Activated T-cell treated with anti-CD3 and anti-CD28 coated beads for 1 hour (primary cell): ENCODE data around the gene AP2M1.
A peak's percentile ranks its signal among the peaks of the same experiment; 100 is the strongest.

Experiments used
- DNase-seq: peaks from one replicate; pipeline ENCODE4 v3.0.0-alpha.2; 2020; ENCODE audit warnings: low read depth

The AP2M1 gene

DNA sequence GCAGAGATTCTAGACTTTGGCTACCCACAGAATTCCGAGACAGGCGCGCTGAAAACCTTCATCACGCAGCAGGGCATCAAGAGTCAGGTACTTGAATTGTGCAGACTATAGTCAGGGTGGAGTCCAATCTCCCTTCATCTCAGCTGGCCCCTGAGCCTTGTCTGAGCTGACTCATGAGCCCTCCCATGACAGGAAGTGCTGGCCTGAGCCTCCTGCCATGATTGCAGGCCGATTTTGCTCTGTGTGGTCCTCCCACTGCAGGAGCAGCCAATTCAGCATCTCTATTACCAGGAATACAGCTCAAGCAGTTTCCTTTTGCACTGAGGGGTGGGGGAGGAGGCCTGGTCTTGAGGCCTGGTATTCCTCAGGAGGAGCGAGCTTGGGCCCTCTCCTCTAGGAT is 5.5 kb downstream of the AP2M1 start:
- DNase-seq = no peak

DNA sequence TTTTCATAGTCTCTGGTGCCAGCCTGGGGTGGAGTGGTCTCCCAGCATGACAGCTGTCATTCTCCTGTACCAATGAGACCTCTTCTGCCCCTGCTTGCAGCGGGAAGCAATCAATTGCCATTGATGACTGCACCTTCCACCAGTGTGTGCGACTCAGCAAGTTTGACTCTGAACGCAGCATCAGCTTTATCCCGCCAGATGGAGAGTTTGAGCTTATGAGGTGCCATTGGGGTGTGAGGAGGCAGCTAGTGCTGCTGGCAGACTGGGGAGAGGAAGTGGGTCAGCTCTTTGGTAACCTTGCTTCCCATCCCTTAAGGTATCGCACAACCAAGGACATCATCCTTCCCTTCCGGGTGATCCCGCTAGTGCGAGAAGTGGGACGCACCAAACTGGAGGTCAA is 6.9 kb downstream of the AP2M1 start:
- no peak for DNase-seq

DNA sequence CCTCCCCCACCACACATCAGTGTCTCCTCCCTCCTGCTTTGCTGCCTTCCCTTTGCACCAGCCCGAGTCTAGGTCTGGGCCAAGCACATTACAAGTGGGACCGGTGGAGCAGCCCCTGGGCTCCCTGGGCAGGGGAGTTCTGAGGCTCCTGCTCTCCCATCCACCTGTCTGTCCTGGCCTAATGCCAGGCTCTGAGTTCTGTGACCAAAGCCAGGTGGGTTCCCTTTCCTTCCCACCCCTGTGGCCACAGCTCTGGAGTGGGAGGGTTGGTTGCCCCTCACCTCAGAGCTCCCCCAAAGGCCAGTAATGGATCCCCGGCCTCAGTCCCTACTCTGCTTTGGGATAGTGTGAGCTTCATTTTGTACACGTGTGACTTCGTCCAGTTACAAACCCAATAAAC is 9.0 kb downstream of the AP2M1 start:
- DNase-seq = no peak

DNA sequence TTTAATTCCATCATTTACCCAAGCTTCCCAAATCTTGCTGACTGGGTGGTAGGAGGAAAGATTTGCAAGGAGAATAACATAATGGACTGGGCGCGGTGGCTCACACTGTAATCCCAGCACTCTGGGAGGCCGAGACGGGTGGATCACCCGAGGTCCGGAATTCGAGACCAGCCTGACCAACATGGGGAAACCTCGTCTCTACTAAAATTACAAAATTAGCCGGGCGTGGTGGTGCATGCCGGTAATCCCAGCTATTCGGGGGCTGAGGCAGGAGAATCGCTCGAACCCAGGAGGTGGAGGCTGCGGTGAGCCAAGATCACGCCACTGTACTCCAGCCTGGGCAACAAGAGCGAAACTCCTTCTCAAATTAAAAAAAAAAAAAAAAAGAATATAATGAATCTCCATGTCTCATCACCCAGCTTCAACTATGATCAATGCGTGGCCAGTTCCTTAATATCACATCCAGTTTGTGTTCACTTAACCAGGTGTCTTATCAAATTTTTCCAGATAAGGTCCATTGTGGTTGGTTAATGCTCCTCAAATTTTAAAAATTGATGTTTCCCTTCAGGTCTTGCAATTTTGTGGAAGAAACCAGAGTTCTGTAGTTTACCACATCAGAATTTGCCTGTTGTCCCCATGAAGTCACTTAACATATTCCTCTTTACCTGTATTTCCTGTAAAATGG is 10.0 kb downstream of the AP2M1 start:
- no peak for DNase-seq

DNA sequence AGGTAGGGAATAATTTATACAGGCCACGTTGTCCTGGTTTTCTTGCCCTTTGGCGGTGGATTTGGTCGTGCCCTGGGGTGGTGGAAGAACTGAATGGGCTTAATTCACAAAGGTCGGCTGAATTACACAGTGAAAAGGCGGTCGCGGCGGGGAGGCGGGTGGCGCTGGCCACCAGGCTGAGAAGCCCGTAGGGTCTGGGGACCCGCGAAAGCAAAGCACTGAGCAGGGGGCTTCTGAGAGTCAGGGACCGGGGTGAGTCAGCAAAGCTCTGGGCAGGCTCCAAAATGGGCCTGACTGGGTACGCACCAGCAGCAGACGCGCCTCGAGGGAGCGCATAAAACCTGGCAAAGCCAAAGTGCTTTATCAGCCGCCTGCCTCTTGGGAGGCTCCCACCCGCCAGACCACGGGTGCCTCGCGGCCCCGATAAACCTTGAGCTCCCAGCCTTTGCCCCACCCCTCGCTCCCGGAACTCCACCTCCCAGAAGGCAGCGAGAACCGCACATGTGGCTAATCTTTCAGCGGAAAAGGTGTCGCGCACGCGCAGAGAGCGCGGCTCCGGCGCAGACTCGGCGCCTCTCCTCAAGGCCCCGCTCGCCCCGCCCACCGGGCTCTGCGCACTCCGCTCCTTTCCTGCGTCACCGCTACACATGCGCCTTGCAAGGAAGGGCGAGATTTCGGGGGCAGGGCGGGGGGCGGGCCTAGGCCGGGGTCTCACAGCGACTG is 11.0 kb downstream of the AP2M1 start:
- DNase-seq = peak; percentile 99

DNA sequence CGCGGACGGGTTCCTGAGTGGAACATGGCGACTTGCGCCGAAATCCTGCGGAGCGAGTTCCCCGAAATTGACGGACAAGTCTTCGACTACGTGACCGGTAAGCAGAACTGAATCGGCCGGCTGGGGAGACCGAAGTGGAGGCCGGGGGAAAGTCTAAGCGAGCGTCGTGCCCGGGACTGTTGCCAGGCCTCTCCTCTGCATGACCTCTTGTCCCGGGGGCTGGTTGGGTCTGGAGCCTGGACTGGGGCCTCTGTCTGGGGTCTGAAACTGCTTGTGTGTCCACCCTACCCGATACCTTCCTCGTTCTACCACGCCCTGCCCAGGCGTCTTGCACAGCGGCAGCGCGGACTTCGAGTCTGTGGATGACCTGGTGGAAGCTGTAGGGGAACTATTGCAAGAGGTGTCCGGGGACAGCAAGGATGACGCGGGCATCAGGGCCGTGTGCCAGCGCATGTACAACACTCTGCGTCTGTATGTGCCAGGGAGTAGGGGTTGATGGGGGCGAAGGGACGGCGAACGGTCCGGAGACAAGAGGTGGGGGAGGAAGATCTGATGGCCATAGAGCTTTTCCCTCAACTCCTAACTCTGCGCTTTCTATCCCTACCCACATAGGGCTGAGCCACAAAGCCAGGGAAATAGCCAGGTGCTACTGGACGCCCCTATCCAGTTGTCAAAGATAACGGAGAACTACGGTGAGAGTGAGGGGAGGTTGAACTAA is 11.7 kb downstream of the AP2M1 start, which contains the start of gene ABCF3:
ABCF3 (plus strand) TSS at position 16 of the 718 bp plus-strand sequence; CDS start at position 25, 9 bp downstream.
- DNase-seq = no peak

DNA sequence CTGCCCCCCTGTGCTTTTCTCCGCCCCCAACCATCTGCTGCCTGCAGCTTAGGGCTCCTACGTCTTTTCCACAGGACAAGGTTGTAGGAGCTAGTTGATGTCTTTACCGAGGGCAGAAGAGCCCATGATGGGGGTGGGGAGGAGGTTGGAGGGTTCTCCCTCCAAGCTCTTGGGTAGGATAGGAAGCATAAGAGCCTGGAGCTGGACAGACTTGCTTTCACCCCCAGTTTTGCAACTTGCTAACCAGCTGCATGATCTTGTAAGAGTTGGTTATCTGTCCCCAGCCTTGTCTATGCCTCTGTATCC is 12.2 kb downstream of the AP2M1 start:
- no peak for DNase-seq

DNA sequence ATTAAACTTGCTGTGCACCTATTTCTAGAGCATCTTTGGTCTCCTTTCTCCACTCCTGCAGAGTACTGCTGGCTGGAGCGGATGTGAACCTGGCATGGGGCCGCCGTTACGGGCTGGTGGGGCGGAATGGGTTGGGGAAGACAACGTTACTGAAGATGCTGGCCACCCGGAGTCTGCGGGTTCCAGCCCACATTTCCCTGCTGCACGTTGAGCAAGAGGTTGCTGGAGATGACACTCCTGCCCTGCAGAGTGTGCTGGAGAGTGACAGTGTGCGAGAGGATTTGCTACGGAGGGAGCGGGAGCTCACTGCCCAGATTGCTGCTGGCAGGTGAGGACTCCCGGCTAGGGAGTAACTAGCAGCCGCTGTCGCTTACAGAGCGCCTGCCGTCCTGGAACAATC is 13.4 kb downstream of the AP2M1 start:
- no peak for DNase-seq

DNA sequence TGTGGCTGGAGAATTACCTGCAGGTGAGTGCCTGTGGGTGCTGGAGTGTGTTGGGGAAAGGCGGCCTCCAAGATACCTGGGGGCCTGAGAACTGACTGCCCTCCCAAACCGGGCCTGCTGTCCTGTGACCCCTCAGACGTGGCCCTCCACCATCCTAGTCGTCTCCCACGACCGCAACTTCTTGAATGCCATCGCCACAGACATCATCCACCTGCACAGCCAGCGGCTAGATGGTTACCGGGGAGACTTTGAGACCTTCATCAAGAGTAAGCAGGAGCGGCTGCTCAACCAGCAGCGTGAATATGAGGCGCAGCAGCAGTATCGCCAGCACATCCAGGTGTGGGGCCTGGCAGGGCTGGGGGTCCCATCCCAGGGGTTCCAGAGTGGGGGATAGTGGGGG is 14.8 kb downstream of the AP2M1 start:
- DNase-seq = no peak

DNA sequence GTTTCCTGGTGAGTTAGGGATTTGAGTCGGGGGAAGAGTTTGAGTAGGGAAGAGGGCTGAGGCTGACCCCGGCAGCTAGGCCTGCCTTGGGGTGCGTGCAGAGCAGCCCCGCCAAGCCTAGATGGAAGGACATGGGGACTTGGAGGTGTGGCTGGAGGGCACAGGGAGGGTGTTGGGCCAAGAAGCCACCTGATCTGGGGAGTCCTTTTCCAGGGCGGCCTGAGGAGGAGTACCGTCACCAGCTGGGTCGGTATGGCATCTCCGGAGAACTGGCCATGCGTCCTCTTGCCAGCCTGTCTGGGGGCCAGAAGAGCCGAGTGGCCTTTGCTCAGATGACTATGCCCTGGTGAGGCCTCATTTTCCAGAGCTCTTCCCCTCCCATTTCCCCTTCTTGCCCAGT is 18.2 kb downstream of the AP2M1 start:
- no peak for DNase-seq

DNA sequence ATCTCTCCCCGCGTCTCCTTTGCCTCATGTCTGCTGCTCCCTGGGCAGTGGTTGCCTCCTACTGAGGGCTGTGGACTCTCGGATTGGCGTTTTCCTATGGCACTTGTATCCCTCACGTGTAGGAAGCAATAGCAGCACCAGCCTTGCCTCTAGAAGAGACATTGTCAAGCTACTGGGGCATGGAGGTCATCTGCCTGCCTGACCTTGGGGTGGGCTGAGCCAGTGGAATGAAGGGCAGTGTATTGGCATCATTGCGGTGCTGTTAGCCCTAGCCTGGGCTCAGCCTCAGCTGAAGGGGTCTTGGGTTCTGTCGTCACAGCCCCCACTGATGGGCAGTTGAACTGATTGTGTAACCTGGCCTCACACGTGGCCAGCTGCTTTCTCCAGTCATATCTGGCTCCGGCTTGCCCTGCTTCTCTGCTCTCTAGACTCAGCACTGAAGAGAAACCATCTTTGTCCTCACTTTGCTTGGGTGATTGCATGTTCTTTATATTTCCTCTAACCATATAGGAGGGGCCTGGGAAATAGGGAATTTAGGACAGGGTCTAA is 19.4 kb downstream of the AP2M1 start:
- no peak for DNase-seq

DNA sequence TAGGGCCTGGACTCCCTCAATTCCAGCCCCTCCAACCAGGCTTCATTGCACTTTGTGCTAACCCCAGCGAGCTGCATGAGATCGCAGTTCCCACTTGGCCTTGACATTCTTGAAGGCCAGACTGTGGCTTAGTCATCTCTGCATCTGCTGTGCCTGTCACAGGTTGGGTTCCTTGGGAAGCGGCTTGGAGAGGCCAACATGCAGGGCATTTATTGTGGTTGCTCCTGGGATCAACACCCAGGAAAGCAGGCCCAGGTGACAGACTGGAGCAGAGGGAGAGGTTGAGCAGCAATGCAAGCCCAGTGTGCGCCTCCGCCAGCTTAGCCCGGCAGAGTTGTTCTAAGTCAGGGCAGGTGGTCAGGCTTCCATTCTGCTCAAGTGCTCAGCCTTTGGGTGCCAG is 21.9 kb downstream of the AP2M1 start:
- DNase-seq = no peak

DNA sequence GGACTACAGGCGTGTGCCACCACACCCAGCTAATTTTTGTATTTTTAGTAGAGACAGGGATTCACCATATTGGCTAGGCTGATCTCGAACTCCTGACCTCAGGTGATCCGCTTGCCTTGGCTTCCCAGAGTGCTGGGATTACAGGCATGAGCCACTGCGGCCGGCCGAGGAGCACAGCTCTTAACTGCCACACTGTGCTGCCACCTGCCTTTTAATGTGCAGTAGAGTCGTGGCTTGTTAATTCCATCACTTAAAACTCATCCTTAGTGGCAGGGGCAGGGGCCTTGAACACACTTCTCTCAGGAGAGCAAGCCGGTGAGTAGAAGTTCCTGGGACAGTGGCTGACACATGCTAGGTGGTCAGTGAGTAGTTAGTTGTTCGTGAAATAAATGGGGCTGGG is 23.9 kb downstream of the AP2M1 start:
- no peak for DNase-seq

DNA sequence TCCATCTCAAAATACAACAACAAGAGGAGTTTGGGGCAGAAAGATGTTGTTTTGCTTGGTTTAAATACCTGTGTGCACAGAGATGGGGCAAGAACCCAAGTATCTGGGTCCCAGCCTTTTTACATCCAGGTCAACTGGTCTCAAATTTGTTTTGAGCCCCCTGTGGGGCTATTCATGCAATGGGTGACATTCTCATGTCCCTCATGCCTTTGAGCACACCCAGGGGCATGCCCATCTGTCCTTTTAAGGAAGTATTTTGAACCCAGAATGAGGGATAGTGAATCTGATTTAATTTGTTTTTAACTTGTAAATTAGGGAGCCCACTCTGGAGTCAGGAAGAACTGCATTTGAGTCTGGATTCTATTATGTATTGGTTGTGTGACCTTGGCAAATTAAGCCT is 26.2 kb downstream of the AP2M1 start:
- DNase-seq = no peak

DNA sequence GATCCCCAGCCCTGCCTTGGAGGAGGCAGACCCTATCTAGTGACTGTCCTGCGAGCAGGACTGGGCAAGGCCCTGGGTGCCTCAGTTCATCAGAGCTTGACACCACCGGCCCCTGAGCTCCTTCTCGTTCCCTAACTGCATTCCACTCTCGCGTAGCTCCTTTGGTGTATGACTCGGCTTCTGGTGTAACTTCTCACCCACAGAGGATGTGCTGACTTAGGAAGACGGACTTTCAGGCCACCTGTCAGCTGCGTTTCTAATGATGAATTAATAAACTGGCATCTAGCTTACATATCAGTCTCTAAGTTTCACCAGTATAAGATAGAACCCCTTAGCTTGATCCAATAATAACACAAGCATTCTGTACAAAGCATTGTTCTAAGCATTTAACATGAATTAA is 28.9 kb downstream of the AP2M1 start:
- no peak for DNase-seq

DNA sequence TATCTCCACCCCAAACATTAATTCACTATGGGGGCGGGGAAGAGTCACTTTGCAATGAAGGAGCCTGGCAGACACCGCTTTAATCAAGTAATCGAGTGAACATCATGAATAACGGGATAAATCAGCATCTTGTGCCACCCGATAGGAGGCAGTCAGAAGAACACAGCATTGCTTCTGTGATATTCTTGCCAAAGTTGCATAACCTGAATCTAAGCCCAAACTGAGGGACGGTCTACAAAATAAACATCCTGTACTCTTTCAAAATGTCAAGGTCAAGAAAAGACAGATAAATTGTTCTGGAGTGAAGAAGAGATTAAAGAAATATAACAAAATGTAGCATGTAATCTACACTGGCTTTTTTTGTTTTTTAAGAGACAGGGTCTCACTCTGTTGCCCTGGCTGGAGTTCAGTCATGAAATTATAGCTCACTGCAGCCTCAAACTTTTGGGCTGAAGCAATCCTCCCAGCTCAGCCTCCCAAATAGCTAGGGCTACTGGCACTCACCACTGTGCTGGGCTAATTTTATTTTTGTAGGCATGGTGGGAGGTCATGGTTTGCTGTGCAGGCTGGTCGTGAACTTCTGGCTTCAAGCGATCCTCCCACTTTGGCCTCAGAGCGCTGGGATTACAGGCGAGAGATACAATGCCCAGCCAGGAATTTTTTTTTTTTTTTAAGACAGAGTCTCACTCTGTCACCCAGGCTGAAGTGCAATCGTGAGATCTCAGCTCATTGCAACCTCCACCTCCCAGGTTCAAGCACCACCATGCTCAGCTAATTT is 34.7 kb downstream of the AP2M1 start:
- DNase-seq = no peak

DNA sequence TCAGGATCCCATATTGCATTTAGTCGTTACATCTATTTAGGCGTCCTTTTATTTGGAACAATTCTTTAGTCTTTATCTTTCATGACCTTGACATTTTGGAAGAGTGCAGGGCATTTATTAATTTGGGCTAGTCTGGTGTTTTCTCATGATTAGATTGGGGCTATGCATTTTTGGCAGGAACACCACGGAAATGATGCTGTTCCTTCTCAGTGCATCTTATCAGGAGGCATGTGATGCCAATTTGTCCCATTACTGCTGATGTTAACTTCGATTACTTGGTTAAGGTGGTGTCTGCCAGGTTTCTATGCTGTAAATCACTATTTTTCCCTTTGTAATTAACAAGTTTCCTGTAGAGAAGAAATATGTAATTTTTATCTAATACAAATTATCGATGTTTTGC is 36.6 kb downstream of the AP2M1 start:
- DNase-seq = no peak

DNA sequence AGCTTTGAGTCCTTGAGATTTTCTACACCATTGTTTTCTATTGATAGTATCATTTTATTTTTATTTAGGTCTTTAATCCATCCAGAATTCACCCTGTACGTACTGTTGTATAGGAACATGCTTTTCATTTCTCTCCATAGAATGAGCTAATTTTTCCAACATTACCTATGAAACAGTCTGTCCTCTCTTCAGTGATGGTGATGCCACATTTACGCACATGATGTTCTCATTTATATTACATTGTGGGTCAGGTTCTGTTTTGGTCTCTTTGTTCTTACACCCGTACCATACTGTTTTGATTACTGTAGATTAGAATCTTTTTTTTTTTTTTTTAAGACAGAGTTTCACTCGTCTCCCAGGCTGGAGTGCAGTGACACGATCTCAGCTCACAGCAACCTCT is 37.1 kb downstream of the AP2M1 start:
- DNase-seq = no peak

DNA sequence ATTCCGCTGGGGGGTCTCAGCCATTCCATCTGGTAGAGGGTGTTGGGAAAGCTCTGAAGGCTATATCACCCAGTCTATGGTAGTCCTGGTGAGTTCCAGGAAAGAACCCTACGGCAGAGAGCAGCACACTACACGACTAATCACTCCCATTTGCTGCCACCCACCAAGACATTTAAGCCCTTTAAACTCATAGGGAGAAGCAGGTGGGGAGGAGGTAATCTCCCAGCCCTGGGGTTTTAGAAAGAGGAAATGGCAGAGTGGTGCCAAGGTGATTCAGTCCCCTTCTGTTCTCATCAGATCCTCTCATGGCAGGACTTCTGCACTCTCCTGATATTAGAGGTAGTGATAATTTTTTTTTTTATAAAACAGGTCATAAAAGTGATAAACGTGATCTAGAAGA is 44.2 kb downstream of the AP2M1 start:
- DNase-seq = no peak

DNA sequence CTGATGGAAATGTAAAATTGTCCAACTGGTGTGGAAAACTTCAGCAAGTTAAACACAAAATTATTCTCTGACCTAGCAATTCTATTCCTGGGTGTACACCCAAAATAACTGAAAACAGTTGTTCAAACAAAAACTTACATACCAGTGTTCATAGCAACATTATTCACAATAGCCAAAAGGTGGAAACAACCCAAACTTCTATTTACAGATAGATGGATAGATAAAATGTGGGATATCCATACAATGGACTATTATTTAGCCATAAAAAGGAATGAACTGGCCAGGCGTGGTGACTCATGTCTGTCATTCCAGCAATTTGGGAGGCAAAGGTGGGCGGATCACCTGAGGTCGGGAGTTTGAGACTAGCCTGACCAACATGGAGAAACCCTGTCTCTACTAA is 47.9 kb downstream of the AP2M1 start:
- DNase-seq = no peak

DNA sequence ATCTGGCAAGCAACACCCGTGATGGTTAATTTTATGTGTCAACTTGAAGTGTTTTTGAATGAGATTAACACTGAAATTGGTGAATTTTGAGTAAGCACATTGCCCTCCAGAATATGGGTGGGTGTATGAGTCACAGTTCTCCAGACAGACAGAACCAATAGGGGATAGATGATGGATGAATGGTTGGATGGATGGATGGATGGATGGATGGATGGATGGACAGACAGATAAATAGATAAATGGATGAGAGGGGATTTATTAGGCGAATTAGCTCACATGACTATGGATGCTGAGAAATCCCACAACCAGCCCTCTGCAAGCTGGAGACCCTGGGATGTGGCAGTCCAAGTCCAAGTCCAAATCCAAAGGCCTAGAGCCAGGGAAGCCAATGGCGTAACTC is 49.3 kb downstream of the AP2M1 start:
- no peak for DNase-seq

DNA sequence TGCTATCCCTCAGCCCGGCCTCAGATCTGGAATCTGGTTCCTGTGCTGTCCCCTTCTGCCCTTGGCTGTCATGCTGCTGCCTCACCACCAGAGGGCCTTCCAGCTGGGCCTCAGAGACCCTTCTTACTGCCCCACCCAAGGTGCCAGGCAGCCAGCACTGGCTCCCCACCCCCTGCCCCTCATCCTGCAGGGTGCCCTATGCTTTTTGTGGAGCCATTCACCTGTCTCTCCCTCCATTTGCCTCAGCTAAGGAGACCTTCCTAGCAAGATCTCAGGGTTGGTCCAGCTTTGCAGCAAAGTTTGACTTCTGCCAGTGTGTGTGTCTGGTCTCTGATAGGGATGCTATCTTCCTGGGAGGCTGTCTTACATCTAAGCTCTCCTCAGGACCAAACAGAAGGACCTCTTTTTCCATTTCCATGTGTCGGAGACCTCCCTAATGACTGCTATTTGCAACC is 52.9 kb downstream of the AP2M1 start:
- peak; percentile 42 for DNase-seq
